Testis (tissue), 3 donors: Measurements from ENCODE around the gene TGFBI. TPM values are rescaled to one million over a fixed set of nuclear protein-coding genes. Genes with fewer than 3 reads are reported as not detected.

Experiments
- DNase-seq: peaks from one replicate; pipeline ENCODE4 v3.0.0-alpha.2; 2019
- H3K27ac ChIP-seq, 2 donors: fragments of 200-600 bp; sonication (generic); one replicate each; pipeline ENCODE4 v1.5.1; 2019
- H3K27me3 ChIP-seq: fragments of 200-600 bp; sonication (generic); one replicate; pipeline ENCODE4 v1.5.1; 2019
- H3K36me3 ChIP-seq: fragments of 200-600 bp; sonication (generic); one replicate; pipeline ENCODE4 v1.5.1; 2017; ENCODE audit warnings: low read depth; ENCODE audit errors: missing control alignments
- H3K4me1 ChIP-seq: fragments of 200-600 bp; sonication (generic); one replicate; pipeline ENCODE4 v1.5.1; 2019
- H3K4me3 ChIP-seq, 2 donors: fragments of 200-600 bp; sonication (generic); one replicate each; pipeline ENCODE4 v1.5.1; 2017 to 2019
- H3K9me3 ChIP-seq: fragments of 200-600 bp; sonication (generic); one replicate; pipeline ENCODE4 v1.5.1; 2017
- POLR2A ChIP-seq: fragments of 450-650 bp; IDR thresholded peaks from one replicate; pipeline ENCODE4 v1.6.1; 2017; ENCODE audit warnings: antibody characterized with exemption, mild to moderate bottlenecking, moderate library complexity
- WGBS, 2 donors: methylation state at CpG; one replicate each; pipeline ENCODE4 v1.1.5; 2018; 5-methylcytosine and 5-hydroxymethylcytosine counted together
- intact Hi-C: fragments of 100-400 bp; cut with DNase I; formaldehyde crosslinking; loops from one replicate; pipeline ENCODE4 v1.15.1; 2023; ENCODE audit warnings: low total_unique reads
- polyA plus RNA-seq: library from polyadenylated mRNA; stranded (reverse); fragments of 350-450 nt; fragmentation: Illumina TruSeq; extraction: RNeasy Lipid Tissue Mini Kit (QIAGEN cat#74804); gene quantifications from one replicate; pipeline ENCODE4 v1.2.3, GENCODE V29; 2014; ENCODE audit warnings: low read depth, low replicate concordance; ENCODE audit not compliant: insufficient read depth
- total RNA-seq, 2 donors: library from RNA; depleted of rRNA; stranded (reverse); fragments of >200 nt; gene quantifications; one replicate each; pipeline ENCODE4 v1.2.3, GENCODE V29; 2016
- TF ChIP-seq, protein P1 (sequence below), 3 experiments: fragments of 450-650 bp in 2 of 3; fragments of 200-600 bp in 1 of 3; sonication (generic) in 1 of 3; IDR thresholded peaks; one replicate each; pipeline ENCODE4 v1.5.1; 2016 to 2019; ENCODE audit warnings: antibody characterized with exemption in 3 of 3, mild to moderate bottlenecking in 2 of 3, moderate library complexity in 1 of 3

TGFBI gene
- total and polyA plus RNA-seq, 3 donors from 2014 or later = 9.0 to 77.2 (median 15.4) TPM

- 86 to 88% methylated on average over 1 of the region's 1 CpG for WGBS, 2 donors
- intact Hi-C loops = loop anchor here (10.0 kb wide), 1 partner anchor 440 kb away; no protein-coding TSS in a partner anchor
- Histone ChIP-seq H3K4me3 (no peak overlapping the region), H3K27me3 (no peaks in the 10 kb centered on the region), H3K4me1 (peaks cover 8% of the 10 kb centered on the region), H3K36me3 (no peaks in the 10 kb centered on the region), H3K9me3 (no peaks in the 10 kb centered on the region), H3K27ac (no peak overlapping the region)
- TF ChIP-seq, protein P1, sequence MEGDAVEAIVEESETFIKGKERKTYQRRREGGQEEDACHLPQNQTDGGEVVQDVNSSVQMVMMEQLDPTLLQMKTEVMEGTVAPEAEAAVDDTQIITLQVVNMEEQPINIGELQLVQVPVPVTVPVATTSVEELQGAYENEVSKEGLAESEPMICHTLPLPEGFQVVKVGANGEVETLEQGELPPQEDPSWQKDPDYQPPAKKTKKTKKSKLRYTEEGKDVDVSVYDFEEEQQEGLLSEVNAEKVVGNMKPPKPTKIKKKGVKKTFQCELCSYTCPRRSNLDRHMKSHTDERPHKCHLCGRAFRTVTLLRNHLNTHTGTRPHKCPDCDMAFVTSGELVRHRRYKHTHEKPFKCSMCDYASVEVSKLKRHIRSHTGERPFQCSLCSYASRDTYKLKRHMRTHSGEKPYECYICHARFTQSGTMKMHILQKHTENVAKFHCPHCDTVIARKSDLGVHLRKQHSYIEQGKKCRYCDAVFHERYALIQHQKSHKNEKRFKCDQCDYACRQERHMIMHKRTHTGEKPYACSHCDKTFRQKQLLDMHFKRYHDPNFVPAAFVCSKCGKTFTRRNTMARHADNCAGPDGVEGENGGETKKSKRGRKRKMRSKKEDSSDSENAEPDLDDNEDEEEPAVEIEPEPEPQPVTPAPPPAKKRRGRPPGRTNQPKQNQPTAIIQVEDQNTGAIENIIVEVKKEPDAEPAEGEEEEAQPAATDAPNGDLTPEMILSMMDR (IDR thresholded peaks at IDR 0.05) = no peak
- TF ChIP-seq POLR2A = no peak
- DNase-seq = no peak
These were observed 55.9 kb downstream of the TGFBI start for GRCh38 chr5:136084698-136085097.

GRCh38 chr5:136086783-136087566 lies 58.2 kb downstream of the TGFBI start:
- no peaks in the 10 kb centered on the region for H3K9me3 ChIP-seq
- peaks cover 8% of the 10 kb centered on the region for H3K4me1 ChIP-seq
- TF ChIP-seq, protein P1 (IDR thresholded peaks at IDR 0.05) = no peak
- TF ChIP-seq POLR2A = no peak
- H3K27ac ChIP-seq = no peak overlapping the region
- intact Hi-C loops = loop anchor here (10.0 kb wide), 1 partner anchor 442 kb away; no protein-coding TSS in a partner anchor
- 84 to 90% methylated on average over 5 of the region's 5 CpGs for WGBS, 2 donors
- H3K27me3 ChIP-seq = no peaks in the 10 kb centered on the region
- H3K4me3 ChIP-seq = no peak overlapping the region
- H3K36me3 ChIP-seq = no peaks in the 10 kb centered on the region
- DNase-seq = no peak

GRCh38 chr5:136087961-136088871 lies 59.4 kb downstream of the TGFBI start:
- no peak overlapping the region for H3K4me3 ChIP-seq
- no peak for TF ChIP-seq POLR2A
- TF ChIP-seq, protein P1 (IDR thresholded peaks at IDR 0.05) = no peak
- no peaks in the 10 kb centered on the region for H3K36me3 ChIP-seq
- H3K4me1 ChIP-seq = peaks cover 8% of the 10 kb centered on the region
- intact Hi-C loops = loop anchor here (10.0 kb wide), 1 partner anchor 443 kb away; no protein-coding TSS in a partner anchor
- 40 to 51% methylated on average over 16 of the region's 16 CpGs for WGBS, 2 donors
- no peaks in the 10 kb centered on the region for H3K9me3 ChIP-seq
- no peaks in the 10 kb centered on the region for H3K27me3 ChIP-seq
- DNase-seq = peak; percentile 93
- peak overlapping the region; percentile 81 to 87 for H3K27ac ChIP-seq

DNA sequence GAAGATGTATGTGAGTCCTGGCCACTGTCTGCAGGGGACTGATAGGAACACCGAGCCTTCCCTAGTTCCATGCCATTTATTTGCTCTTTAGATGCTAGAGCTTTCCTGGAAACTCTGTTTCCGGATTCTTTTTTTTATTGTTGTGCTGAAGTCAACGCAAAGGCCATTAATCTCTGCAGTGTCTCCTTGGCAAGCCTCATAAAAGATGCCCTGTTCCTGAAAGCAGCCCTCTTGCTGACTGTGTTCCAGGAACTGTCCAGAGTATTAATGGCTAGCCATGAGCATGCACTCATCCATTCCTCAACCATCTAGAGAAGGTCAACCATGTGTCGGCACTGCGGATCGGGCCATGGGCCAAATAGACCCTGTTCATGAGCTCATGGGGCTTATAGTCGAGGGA lies 61.0 kb downstream of the TGFBI start:
- no peak overlapping the region for H3K27ac ChIP-seq
- H3K9me3 ChIP-seq = no peaks in the 10 kb centered on the region
- no peak for TF ChIP-seq POLR2A
- TF ChIP-seq, protein P1 (IDR thresholded peaks at IDR 0.05) = no peak
- no peaks in the 10 kb centered on the region for H3K27me3 ChIP-seq
- WGBS, 2 donors = 52 to 66% methylated on average over 7 of the region's 7 CpGs
- H3K4me1 ChIP-seq = peaks cover 8% of the 10 kb centered on the region
- intact Hi-C loops = loop anchor here (10.0 kb wide), 1 partner anchor 445 kb away; no protein-coding TSS in a partner anchor
- no peak overlapping the region for H3K4me3 ChIP-seq
- DNase-seq = peak; percentile 35
- no peaks in the 10 kb centered on the region for H3K36me3 ChIP-seq
